Measurements from ENCODE around the gene POLK.

The POLK gene

GRCh38 chr5:75616971-75617621 lies 105.4 kb downstream of the POLK start:
- DNase-seq, result peak in 1 of 2 donors; percentile 40
- no peaks in the 10 kb centered on the region for H3K36me3 ChIP-seq (ENCODE audit: control insufficient read depth in 1 of 2, insufficient read depth in 2 of 2, low read length in 2 of 2)
- no peak overlapping the region for H3K4me3 ChIP-seq (ENCODE audit: low read depth, low read length)
- H4K91ac ChIP-seq (ENCODE audit: low read depth, low read length), result no peak overlapping the region
- no peak overlapping the region for H3K4ac ChIP-seq (ENCODE audit: low read depth, low read length)
- H3K9me3 ChIP-seq (ENCODE audit: insufficient read depth, low read depth, low read length), result no peaks in the 10 kb centered on the region
- H3K79me2 ChIP-seq (ENCODE audit: control insufficient read depth, insufficient read depth, low read length, poor library complexity), result no peaks in the 10 kb centered on the region
- H3K14ac ChIP-seq (ENCODE audit: low read length), result no peak overlapping the region
- no peak overlapping the region for H3K4me2 ChIP-seq (ENCODE audit: low read length)
- no peak overlapping the region for H4K8ac ChIP-seq (ENCODE audit: low read depth, low read length)
- no peak overlapping the region for H2AFZ ChIP-seq (ENCODE audit: insufficient read depth, low read length, poor library complexity)
- no peak overlapping the region for H3K27ac ChIP-seq (ENCODE audit: low read depth, low read length)
- no peak overlapping the region for H2BK120ac ChIP-seq (ENCODE audit: insufficient read depth, low read length, poor library complexity)
- H2BK5ac ChIP-seq (ENCODE audit: low read depth, low read length, poor library complexity), result no peak overlapping the region
- WGBS (ENCODE audit: extremely low coverage, insufficient coverage, insufficient read length), result no CpG with 5 or more reads among the region's 7 CpGs
- H2AK5ac ChIP-seq (ENCODE audit: low read length), result no peak overlapping the region
- no peak overlapping the region for H3K23ac ChIP-seq (ENCODE audit: low read length)
- H3K18ac ChIP-seq (ENCODE audit: low read length), result no peak overlapping the region
- H2BK12ac ChIP-seq (ENCODE audit: low read length), result no peak overlapping the region
- no peaks in the 10 kb centered on the region for H3K4me1 ChIP-seq (ENCODE audit: control insufficient read depth in 1 of 2, insufficient read depth in 2 of 2, low read length in 2 of 2)
- H4K12ac ChIP-seq (ENCODE audit: low read depth, low read length), result no peak overlapping the region
- no peaks in the 10 kb centered on the region for H3K79me1 ChIP-seq (ENCODE audit: low read length)
- no peak overlapping the region for H3K9ac ChIP-seq (ENCODE audit: low read length)
- no peaks in the 10 kb centered on the region for H3K27me3 ChIP-seq (ENCODE audit: insufficient read depth, low read length)

DNA sequence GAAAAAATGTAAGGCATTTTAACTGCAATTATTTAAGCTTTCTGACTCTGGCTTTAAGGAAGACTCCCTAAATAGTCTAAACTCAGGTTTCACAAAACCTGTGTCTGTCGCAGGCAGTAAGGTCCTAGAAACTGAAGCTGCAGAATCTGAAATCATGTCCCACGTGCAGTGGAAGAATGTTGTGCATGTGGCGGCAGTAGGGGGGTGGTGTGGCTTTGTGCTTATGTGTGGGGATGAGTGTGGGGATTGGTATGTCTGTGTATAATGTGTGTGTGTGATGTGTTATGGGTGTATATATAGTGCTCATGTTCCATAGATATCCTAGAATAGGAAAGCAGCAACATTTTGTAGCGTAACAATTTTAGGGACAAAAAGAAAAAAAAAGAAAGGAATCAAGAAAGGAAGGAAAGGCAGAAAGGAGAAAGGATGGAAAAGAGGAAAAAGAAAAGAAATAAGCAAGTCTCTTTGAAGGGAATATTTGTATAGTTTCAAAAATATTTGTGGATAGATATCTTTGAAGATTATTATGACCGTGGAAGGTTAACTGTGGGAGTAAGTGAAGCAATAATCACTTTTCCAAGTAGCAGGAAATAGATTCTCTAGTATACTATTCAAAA lies 106.2 kb downstream of the POLK start:
- no peak overlapping the region for H3K9ac ChIP-seq (ENCODE audit: low read length)
- H3K79me1 ChIP-seq (ENCODE audit: low read length), result no peaks in the 10 kb centered on the region
- no peak overlapping the region for H4K8ac ChIP-seq (ENCODE audit: low read depth, low read length)
- H3K4me1 ChIP-seq (ENCODE audit: control insufficient read depth in 1 of 2, insufficient read depth in 2 of 2, low read length in 2 of 2), result no peaks in the 10 kb centered on the region
- WGBS (ENCODE audit: extremely low coverage, insufficient coverage, insufficient read length), result no CpG with 5 or more reads among the region's 5 CpGs
- H3K23ac ChIP-seq (ENCODE audit: low read length), result no peak overlapping the region
- H2BK5ac ChIP-seq (ENCODE audit: low read depth, low read length, poor library complexity), result no peak overlapping the region
- no peak overlapping the region for H3K18ac ChIP-seq (ENCODE audit: low read length)
- H4K91ac ChIP-seq (ENCODE audit: low read depth, low read length), result no peak overlapping the region
- no peak overlapping the region for H2AK5ac ChIP-seq (ENCODE audit: low read length)
- no peak overlapping the region for H3K4me3 ChIP-seq (ENCODE audit: low read depth, low read length)
- no peak overlapping the region for H3K4me2 ChIP-seq (ENCODE audit: low read length)
- H3K14ac ChIP-seq (ENCODE audit: low read length), result no peak overlapping the region
- H4K12ac ChIP-seq (ENCODE audit: low read depth, low read length), result no peak overlapping the region
- H3K27me3 ChIP-seq (ENCODE audit: insufficient read depth, low read length), result no peaks in the 10 kb centered on the region
- no peak overlapping the region for H2BK12ac ChIP-seq (ENCODE audit: low read length)
- no peak overlapping the region for H2AFZ ChIP-seq (ENCODE audit: insufficient read depth, low read length, poor library complexity)
- H3K36me3 ChIP-seq (ENCODE audit: control insufficient read depth in 1 of 2, insufficient read depth in 2 of 2, low read length in 2 of 2), result no peaks in the 10 kb centered on the region
- H3K4ac ChIP-seq (ENCODE audit: low read depth, low read length), result no peak overlapping the region
- H3K79me2 ChIP-seq (ENCODE audit: control insufficient read depth, insufficient read depth, low read length, poor library complexity), result no peaks in the 10 kb centered on the region
- no peaks in the 10 kb centered on the region for H3K9me3 ChIP-seq (ENCODE audit: insufficient read depth, low read depth, low read length)
- no peak overlapping the region for H3K27ac ChIP-seq (ENCODE audit: low read depth, low read length)
- H2BK120ac ChIP-seq (ENCODE audit: insufficient read depth, low read length, poor library complexity), result no peak overlapping the region
- DNase-seq, result peak; percentile 33 to 62

DNA sequence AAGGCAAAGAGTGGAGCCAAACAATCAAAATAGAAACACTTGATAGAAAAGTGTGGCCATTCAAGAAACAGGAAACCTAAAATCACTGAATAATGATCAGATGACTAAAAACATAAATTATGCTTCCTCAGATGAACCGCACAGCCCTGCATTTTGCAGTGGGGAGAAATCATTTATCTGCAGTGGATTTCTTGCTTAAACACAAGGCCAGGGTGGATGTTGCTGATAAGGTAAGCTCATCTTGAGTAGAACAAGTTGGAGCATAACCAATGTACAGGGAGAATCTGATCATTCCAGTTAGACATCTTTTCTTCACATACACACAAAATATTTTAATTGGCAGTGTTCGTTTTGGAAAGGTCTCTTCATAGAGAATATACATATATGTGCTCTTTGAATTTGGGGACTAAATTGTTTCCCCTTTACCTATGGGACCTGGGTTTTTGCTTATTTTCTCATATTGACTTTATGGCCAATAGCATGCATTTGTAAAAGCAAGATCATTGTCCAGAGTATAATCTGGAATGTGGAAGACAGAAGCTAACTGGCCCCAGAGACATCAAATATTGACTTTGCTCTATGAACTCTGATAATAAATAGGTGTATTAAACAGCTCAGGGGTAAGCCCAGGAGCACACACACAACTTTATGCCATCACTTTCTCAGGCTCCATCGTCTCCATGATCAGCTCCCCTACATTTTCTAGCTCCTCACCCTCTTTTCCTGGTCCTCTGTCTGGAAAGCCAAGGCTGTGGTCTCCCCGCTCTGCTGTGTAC lies 108.7 kb downstream of the POLK start:
- Histone ChIP-seq H4K8ac (ENCODE audit: low read depth, low read length) (no peak overlapping the region), H3K14ac (ENCODE audit: low read length) (no peak overlapping the region)
- no CpG with 5 or more reads among the region's 4 CpGs for WGBS (ENCODE audit: extremely low coverage, insufficient coverage, insufficient read length)

GRCh38 chr5:75622564-75622963 lies 110.9 kb downstream of the POLK start:
- no peak overlapping the region for H3K23ac ChIP-seq (ENCODE audit: low read length)
- H4K8ac ChIP-seq (ENCODE audit: low read depth, low read length), result no peak overlapping the region
- H2AK5ac ChIP-seq (ENCODE audit: low read length), result no peak overlapping the region
- DNase-seq, result peak in 1 of 2 donors; percentile 2
- peaks cover 0 to 5% of the 10 kb centered on the region in 2 experiments for H3K4me1 ChIP-seq (ENCODE audit: control insufficient read depth in 1 of 2, insufficient read depth in 2 of 2, low read length in 2 of 2)
- no peak overlapping the region for H3K4ac ChIP-seq (ENCODE audit: low read depth, low read length)
- no peak overlapping the region for H3K4me3 ChIP-seq (ENCODE audit: low read depth, low read length)
- H2AFZ ChIP-seq (ENCODE audit: insufficient read depth, low read length, poor library complexity), result no peak overlapping the region
- no peak overlapping the region for H2BK12ac ChIP-seq (ENCODE audit: low read length)
- no peak overlapping the region for H3K18ac ChIP-seq (ENCODE audit: low read length)
- H2BK5ac ChIP-seq (ENCODE audit: low read depth, low read length, poor library complexity), result no peak overlapping the region
- WGBS (ENCODE audit: extremely low coverage, insufficient coverage, insufficient read length), result no CpG with 5 or more reads among the region's 4 CpGs
- H3K79me1 ChIP-seq (ENCODE audit: low read length), result no peaks in the 10 kb centered on the region
- no peaks in the 10 kb centered on the region for H3K79me2 ChIP-seq (ENCODE audit: control insufficient read depth, insufficient read depth, low read length, poor library complexity)
- H4K91ac ChIP-seq (ENCODE audit: low read depth, low read length), result no peak overlapping the region
- H3K9me3 ChIP-seq (ENCODE audit: insufficient read depth, low read depth, low read length), result no peaks in the 10 kb centered on the region
- no peak overlapping the region for H2BK120ac ChIP-seq (ENCODE audit: insufficient read depth, low read length, poor library complexity)
- H3K9ac ChIP-seq (ENCODE audit: low read length), result no peak overlapping the region
- H3K27me3 ChIP-seq (ENCODE audit: insufficient read depth, low read length), result no peaks in the 10 kb centered on the region
- no peak overlapping the region for H3K27ac ChIP-seq (ENCODE audit: low read depth, low read length)
- H3K4me2 ChIP-seq (ENCODE audit: low read length), result no peak overlapping the region
- no peak overlapping the region for H3K14ac ChIP-seq (ENCODE audit: low read length)
- H4K12ac ChIP-seq (ENCODE audit: low read depth, low read length), result no peak overlapping the region
- H3K36me3 ChIP-seq (ENCODE audit: control insufficient read depth in 1 of 2, insufficient read depth in 2 of 2, low read length in 2 of 2), result no peaks in the 10 kb centered on the region

More for the DNA sequence above, 108.7 kb downstream of the POLK start:
- H3K9ac ChIP-seq (ENCODE audit: low read length), result peak overlapping the region; percentile 28
- no peak overlapping the region for H3K27ac ChIP-seq (ENCODE audit: low read depth, low read length)
- no peak overlapping the region for H4K12ac ChIP-seq (ENCODE audit: low read depth, low read length)
- H3K79me2 ChIP-seq (ENCODE audit: control insufficient read depth, insufficient read depth, low read length, poor library complexity), result no peaks in the 10 kb centered on the region
- no peaks in the 10 kb centered on the region for H3K79me1 ChIP-seq (ENCODE audit: low read length)
- H3K9me3 ChIP-seq (ENCODE audit: insufficient read depth, low read depth, low read length), result no peaks in the 10 kb centered on the region
- H3K18ac ChIP-seq (ENCODE audit: low read length), result no peak overlapping the region
- no peak overlapping the region for H2AFZ ChIP-seq (ENCODE audit: insufficient read depth, low read length, poor library complexity)
- no peak overlapping the region for H3K4ac ChIP-seq (ENCODE audit: low read depth, low read length)
- no peak overlapping the region for H3K4me2 ChIP-seq (ENCODE audit: low read length)
- H2BK120ac ChIP-seq (ENCODE audit: insufficient read depth, low read length, poor library complexity), result peak overlapping the region; percentile 54
- peak in 1 of 2 donors; percentile 46 for DNase-seq
- no peak overlapping the region for H3K4me3 ChIP-seq (ENCODE audit: low read depth, low read length)
- H3K27me3 ChIP-seq (ENCODE audit: insufficient read depth, low read length), result no peaks in the 10 kb centered on the region
- no peaks in the 10 kb centered on the region for H3K4me1 ChIP-seq (ENCODE audit: control insufficient read depth in 1 of 2, insufficient read depth in 2 of 2, low read length in 2 of 2)
- H2BK5ac ChIP-seq (ENCODE audit: low read depth, low read length, poor library complexity), result no peak overlapping the region
- H4K91ac ChIP-seq (ENCODE audit: low read depth, low read length), result no peak overlapping the region
- no peak overlapping the region for H3K23ac ChIP-seq (ENCODE audit: low read length)
- H2BK12ac ChIP-seq (ENCODE audit: low read length), result peak overlapping the region; percentile 83
- H2AK5ac ChIP-seq (ENCODE audit: low read length), result peak overlapping the region; percentile 67
- H3K36me3 ChIP-seq (ENCODE audit: control insufficient read depth in 1 of 2, insufficient read depth in 2 of 2, low read length in 2 of 2), result no peaks in the 10 kb centered on the region

Data from trophoblast cell (in vitro differentiated cells and primary cell).